Panc1 (cell line): ENCODE results near the gene LBHD1. TPM values are rescaled to one million over a fixed set of nuclear protein-coding genes. Genes with fewer than 3 reads are reported as not detected.
A peak's percentile ranks its signal among the peaks of the same experiment; 100 is the strongest.

Experiments
- ATAC-seq: fragments of 200-7000 bp; cut with Tn5 transposase; 2 replicates; pipeline ENCODE4 v1.9.1; 2020; ENCODE audit warnings: mild to moderate bottlenecking, moderate library complexity
- BruUV-seq: library from RNA; stranded (reverse); fragments of 400-500 nt; replicated peaks from 2 replicates; lab custom pipeline; 2021; lab: Mats Ljungman, UMichigan
- CTCF ChIA-PET: fragments of 300-600 bp; sonication (Branson Sonifier 250); formaldehyde crosslinking; loops from one replicate; lab custom pipeline; 2022; ENCODE audit warnings: antibody characterized with exemption; lab: Charles Lee
- POLR2A ChIA-PET: fragments of 300-600 bp; sonication (Branson Sonifier 250); formaldehyde crosslinking; loops from one replicate; lab custom pipeline; 2022; ENCODE audit warnings: antibody characterized with exemption; lab: Charles Lee
- DNase-seq: peaks from one replicate; pipeline ENCODE4 v3.0.0-alpha.2; 2010; ENCODE audit warnings: low read depth, low spot score
- H3K27ac ChIP-seq: 2 replicates; pipeline ENCODE4 v1.5.1; 2011; ENCODE audit warnings: mild to moderate bottlenecking, low read length, inconsistent platforms
- H3K27me3 ChIP-seq: fragments of 200-500 bp; sonication (Bioruptor generic); 2 replicates; pipeline ENCODE4 v1.6.0; 2014; ENCODE audit warnings: low read length, inconsistent platforms; ENCODE audit not compliant: control insufficient read depth, insufficient read depth
- H3K36me3 ChIP-seq: fragments of 200-500 bp; sonication (Bioruptor generic); 2 replicates; pipeline ENCODE4 v1.5.1; 2014; ENCODE audit warnings: inconsistent platforms, mild to moderate bottlenecking, low read length, moderate library complexity; ENCODE audit not compliant: control insufficient read depth, insufficient read depth
- H3K4me1 ChIP-seq: 2 replicates; pipeline ENCODE4 v1.5.1; 2011; ENCODE audit warnings: inconsistent platforms, mild to moderate bottlenecking, low read length, moderate library complexity; ENCODE audit not compliant: control insufficient read depth, insufficient read depth
- H3K4me3 ChIP-seq, 2 experiments: 2 replicates each; pipeline ENCODE4 v1.5.1; 2011 to 2012; ENCODE audit warnings: low read depth in 2 of 2, low read length in 2 of 2, mild to moderate bottlenecking in 2 of 2, inconsistent platforms in 1 of 2, moderate library complexity in 1 of 2
- H3K9me3 ChIP-seq: fragments of 200-500 bp; sonication (Bioruptor generic); 2 replicates; pipeline ENCODE4 v1.5.1; 2014; ENCODE audit warnings: low read depth, mild to moderate bottlenecking, inconsistent platforms, low read length, moderate library complexity; ENCODE audit not compliant: control insufficient read depth, insufficient read depth
- CTCF ChIP-seq: fragments of 450-650 bp; IDR thresholded peaks from 2 replicates; pipeline ENCODE4 v1.5.1; 2017; ENCODE audit warnings: mild to moderate bottlenecking
- POLR2AphosphoS5 ChIP-seq: IDR thresholded peaks from 2 replicates; pipeline ENCODE4 v1.6.1; 2012; ENCODE audit warnings: mild to moderate bottlenecking, low read depth, low read length, moderate library complexity
- REST ChIP-seq, 2 experiments: IDR thresholded peaks; 2 replicates each; pipeline ENCODE4 v1.6.1; 2011 to 2012; ENCODE audit warnings: low read depth in 2 of 2, control low read depth in 1 of 2, low read length in 1 of 2, mild to moderate bottlenecking in 1 of 2, moderate library complexity in 1 of 2; ENCODE audit not compliant: insufficient read depth in 1 of 2
- SIN3A ChIP-seq: IDR thresholded peaks from 2 replicates; pipeline ENCODE4 v1.6.1; 2012; ENCODE audit warnings: low read depth, mild to moderate bottlenecking, low read length, moderate library complexity, borderline replicate concordance; ENCODE audit not compliant: insufficient read depth
- TCF7L2 ChIP-seq: IDR thresholded peaks from 2 replicates; pipeline ENCODE4 v1.6.1; 2011; ENCODE audit warnings: mild to moderate bottlenecking, low read depth, low read length, inconsistent platforms
- in situ Hi-C: cut with HindIII; loops from 2 replicates; pipeline ENCODE4 v1.10.0; 2016; ENCODE audit warnings: low sequenced_read_pairs, low pct_unique_long_range_greater_than_20kb
- intact Hi-C: fragments of 100-400 bp; cut with micrococcal nuclease; formaldehyde crosslinking; loops from one replicate; pipeline ENCODE4 v1.10.0; 2022; ENCODE audit not compliant: unreplicated experiment
- total RNA-seq: library from RNA; stranded (reverse); gene quantifications from one replicate; pipeline ENCODE4 v1.2.1, GENCODE V29; 2021; ENCODE audit not compliant: unreplicated experiment

The LBHD1 gene
- total RNA-seq, 1 experiment from 2014 or later, result 15.5 TPM

- in situ Hi-C loops, result no loop called here
- Histone ChIP-seq H3K36me3 (peaks cover 8% of the 10 kb centered on the region; the same call in 1 of the 2 replicates), H3K27me3 (no peaks in the 10 kb centered on the region), H3K27ac (no peak overlapping the region), H3K4me1 (no peaks in the 10 kb centered on the region), H3K9me3 (no peaks in the 10 kb centered on the region), H3K4me3 (no peak overlapping the region)
- TF ChIP-seq REST (IDR thresholded peaks at IDR 0.05; ENCODE audit: insufficient read depth in 1 of 2, low read depth in 2 of 2, low read length in 1 of 2) (no peak), TCF7L2 (no peak), SIN3A (no peak), CTCF (no peak), POLR2AphosphoS5 (no peak)
- ATAC-seq, result no peak
- no TSS peak for BruUV-seq
- POLR2A ChIA-PET, result no interaction called here
- intact Hi-C loops, result no loop called here
- no peak for DNase-seq
- CTCF ChIA-PET, result interaction anchor here (0.6 kb wide), 2 partner anchors 26 to 103 kb away, joined by 3 to 7 read pairs; no protein-coding TSS in a partner anchor
Measured at GRCh38 chr11:62656796-62657429, 15.2 kb downstream of the LBHD1 start.

GRCh38 chr11:62654297-62654696 is 17.8 kb downstream of the LBHD1 start:
- no peak for TF ChIP-seq REST (IDR thresholded peaks at IDR 0.05; ENCODE audit: insufficient read depth in 1 of 2, low read depth in 2 of 2, low read length in 1 of 2)
- TF ChIP-seq POLR2AphosphoS5, result no peak
- no peak for TF ChIP-seq TCF7L2
- TF ChIP-seq SIN3A, result no peak
- TF ChIP-seq CTCF, result no peak
- DNase-seq (no peak), ATAC-seq (no peak)
- H3K27me3 ChIP-seq, result no peaks in the 10 kb centered on the region
- intact Hi-C loops (no loop called here), in situ Hi-C loops (no loop called here)
- no peaks in the 10 kb centered on the region; the same call in 1 of the 2 replicates for H3K4me1 ChIP-seq
- peak overlapping the region; percentile 10 for H3K27ac ChIP-seq
- no peaks in the 10 kb centered on the region for H3K9me3 ChIP-seq
- ChIA-PET CTCF (interaction anchor here (0.6 kb wide), 1 partner anchor 483 kb away, joined by 7 read pairs; no protein-coding TSS in a partner anchor), POLR2A (interaction anchor here (1.9 kb wide), 1 partner anchor 11 kb away, joined by 10 read pairs; the partner anchor contains the start of genes C11orf98 and CSKMT)
- BruUV-seq, result no TSS peak
- peak overlapping the region; percentile 29 to 93; a peak in 2 of 4 replicates for H3K4me3 ChIP-seq
- H3K36me3 ChIP-seq, result 0 out of 2 replicates have a peak, but pooled peaks cover 5% of the 10 kb centered on the region
